GM12891 (cell line): ENCODE data around the gene UBE2M.

Source experiments
- POLR2A ChIP-seq: IDR thresholded peaks from 2 replicates; pipeline ENCODE4 v1.6.1; 2011; ENCODE audit warnings: low read depth, low read length, control low read depth
- POLR2AphosphoS5 ChIP-seq: IDR thresholded peaks from 2 replicates; pipeline ENCODE4 v1.6.1; 2011; ENCODE audit warnings: low read depth, low read length, control low read depth
- POU2F2 ChIP-seq: IDR thresholded peaks from 2 replicates; pipeline ENCODE4 v1.6.1; 2011; ENCODE audit warnings: low read depth, mild to moderate bottlenecking, control low read depth, low read length, moderate library complexity
- TAF1 ChIP-seq: IDR thresholded peaks from 2 replicates; pipeline ENCODE4 v1.6.1; 2011; ENCODE audit warnings: low read depth, low read length, control low read depth

DNA sequence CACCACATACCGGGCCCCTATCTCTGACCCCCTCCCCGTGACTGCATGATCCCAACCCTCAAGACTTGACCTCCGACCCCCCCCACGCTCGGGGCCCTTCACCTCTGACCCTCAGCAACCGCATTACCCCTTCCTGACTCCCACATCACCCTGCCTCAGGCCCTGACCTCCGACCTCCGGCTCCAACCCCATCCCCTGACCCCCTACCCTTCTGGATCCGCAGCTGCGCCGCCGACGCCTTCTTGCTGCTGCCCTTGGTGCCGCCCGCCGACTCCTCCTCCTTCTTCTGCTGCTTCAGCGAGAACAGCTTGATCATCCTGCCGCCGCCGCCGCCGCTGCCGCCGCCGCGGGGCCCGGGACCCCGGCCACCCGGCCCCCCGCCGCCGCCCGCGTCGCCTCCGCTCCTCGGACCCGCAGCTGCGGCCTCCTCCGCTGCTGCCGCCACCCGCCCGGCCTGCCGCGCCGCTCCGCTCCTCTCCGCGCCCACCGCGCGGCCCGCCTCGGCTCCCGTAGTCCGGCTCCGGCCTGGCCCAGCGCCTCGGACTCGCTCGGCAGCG lies at the start of gene UBE2M:
- TF ChIP-seq POLR2A: no peak
- no peak for TF ChIP-seq TAF1
- TF ChIP-seq POLR2AphosphoS5: no peak
- TF ChIP-seq POU2F2: no peak
